PFSK-1 (cell line): ENCODE measurements around the gene VPS29.

Experiments used
- FOXP2 ChIP-seq: optimal IDR thresholded peaks from 2 replicates; pipeline ENCODE3; 2011; ENCODE audit warnings: borderline replicate concordance, control low read depth, inconsistent platforms; ENCODE audit not compliant: insufficient read depth; ENCODE audit errors: extremely low read length, extremely low read depth
- POLR2AphosphoS5 ChIP-seq: IDR thresholded peaks from 2 replicates; pipeline ENCODE4 v1.6.1; 2012; ENCODE audit warnings: low read depth, mild to moderate bottlenecking, control low read depth, low read length, moderate library complexity
- REST ChIP-seq, 2 experiments: IDR thresholded peaks; 2 replicates each; pipeline versions ENCODE4 v1.6.1 to v1.8.0; 2011 to 2012; ENCODE audit warnings: low read depth in 2 of 2, low read length in 2 of 2, control low read depth in 1 of 2, inconsistent platforms in 1 of 2, mild to moderate bottlenecking in 1 of 2, moderate library complexity in 1 of 2; ENCODE audit not compliant: insufficient read depth in 1 of 2
- SIN3A ChIP-seq: IDR thresholded peaks from 2 replicates; pipeline ENCODE4 v1.6.1; 2012; ENCODE audit warnings: mild to moderate bottlenecking, low read length, moderate library complexity, borderline replicate concordance; ENCODE audit not compliant: insufficient read depth
- TAF1 ChIP-seq: IDR thresholded peaks from 2 replicates; pipeline ENCODE4 v1.6.1; 2012; ENCODE audit warnings: low read length, control low read depth, borderline replicate concordance; ENCODE audit not compliant: insufficient read depth

VPS29 gene

GRCh38 chr12:110505332-110505731 lies 3.4 kb upstream of the VPS29 start:
- TF ChIP-seq SIN3A (no peak), POLR2AphosphoS5 (no peak), REST (IDR thresholded peaks at IDR 0.05; ENCODE audit: insufficient read depth in 1 of 2, low read depth in 2 of 2, low read length in 2 of 2) (no peak), FOXP2 (no peak), TAF1 (no peak)

GRCh38 chr12:110503432-110503831 lies 1.5 kb upstream of the VPS29 start:
- no peak for TF ChIP-seq SIN3A
- TF ChIP-seq REST (IDR thresholded peaks at IDR 0.05; ENCODE audit: insufficient read depth in 1 of 2, low read depth in 2 of 2, low read length in 2 of 2), result no peak
- TF ChIP-seq TAF1, result no peak
- TF ChIP-seq POLR2AphosphoS5, result no peak
- no peak for TF ChIP-seq FOXP2

GRCh38 chr12:110501399-110501751 lies 536 bp downstream of the VPS29 start:
- TF ChIP-seq POLR2AphosphoS5 (no peak), SIN3A (no peak), FOXP2 (no peak)

- TF ChIP-seq TAF1 (no peak), FOXP2 (no peak), POLR2AphosphoS5 (no peak)
Observed at GRCh38 chr12:110498984-110499706, 2.8 kb downstream of the VPS29 start.

GRCh38 chr12:110475426-110475825 lies 26.5 kb downstream of the VPS29 start:
- no peak for TF ChIP-seq REST (IDR thresholded peaks at IDR 0.05; ENCODE audit: insufficient read depth in 1 of 2, low read depth in 2 of 2, low read length in 2 of 2)
- TF ChIP-seq FOXP2, result no peak
- TF ChIP-seq SIN3A, result no peak
- no peak for TF ChIP-seq TAF1
- TF ChIP-seq POLR2AphosphoS5, result no peak
